GM06990 (cell line): ENCODE results near the gene FAM117B.
"Not testable (repeated sequence)": the region's sequence is repeated elsewhere in the genome, so short reads cannot be mapped to it uniquely, and the experiment has no call there.

ENCODE experiments used
- DNase-seq: peaks from one replicate; pipeline ENCODE4 v3.0.0-alpha.2; 2011; ENCODE audit not compliant: insufficient read length; ENCODE audit errors: extremely low read depth
- H3K27me3 ChIP-seq: replicated peaks from 2 replicates; pipeline ENCODE4 v1.6.0; 2011; ENCODE audit warnings: low read length; ENCODE audit not compliant: control insufficient read depth, insufficient read depth
- H3K36me3 ChIP-seq: 2 replicates; pipeline ENCODE4 v1.5.1; 2011; ENCODE audit warnings: low read length; ENCODE audit not compliant: control insufficient read depth, insufficient read depth
- H3K4me3 ChIP-seq: replicated peaks from 2 replicates; pipeline ENCODE4 v1.5.1; 2011; ENCODE audit warnings: low read depth, mild to moderate bottlenecking, control low read depth, low read length
- CTCF ChIP-seq: IDR thresholded peaks from 2 replicates; pipeline ENCODE4 v1.5.1; 2011; ENCODE audit warnings: low read length, control low read depth, mild to moderate bottlenecking, inconsistent platforms; ENCODE audit not compliant: insufficient read depth, poor library complexity, severe bottlenecking

The FAM117B gene

DNA sequence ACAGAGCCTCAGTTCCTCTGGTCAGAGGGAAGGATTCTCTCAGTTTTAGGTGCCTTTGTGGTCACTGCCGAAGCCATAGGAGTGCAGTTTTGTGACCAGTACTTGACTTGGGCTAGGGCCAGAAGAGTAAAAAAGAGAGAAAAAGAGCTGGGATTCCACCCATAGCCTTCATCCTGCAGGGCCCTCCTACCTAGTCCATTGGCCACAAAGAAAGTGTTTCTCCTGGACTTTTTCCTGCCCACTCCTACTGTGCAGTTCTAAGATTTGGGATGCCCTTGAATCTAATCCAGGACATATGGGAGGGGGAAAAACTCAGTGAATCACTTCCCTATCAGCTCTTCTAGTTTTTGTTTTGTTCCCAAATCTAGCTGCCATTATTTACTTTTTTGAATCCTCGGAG, 26.0 kb downstream of the FAM117B start:
- Histone ChIP-seq H3K36me3 (no peaks in the 10 kb centered on the region), H3K4me3 (no peak overlapping the region), H3K27me3 (no peaks in the 10 kb centered on the region)
- TF ChIP-seq CTCF: no peak
- no peak for DNase-seq

DNA sequence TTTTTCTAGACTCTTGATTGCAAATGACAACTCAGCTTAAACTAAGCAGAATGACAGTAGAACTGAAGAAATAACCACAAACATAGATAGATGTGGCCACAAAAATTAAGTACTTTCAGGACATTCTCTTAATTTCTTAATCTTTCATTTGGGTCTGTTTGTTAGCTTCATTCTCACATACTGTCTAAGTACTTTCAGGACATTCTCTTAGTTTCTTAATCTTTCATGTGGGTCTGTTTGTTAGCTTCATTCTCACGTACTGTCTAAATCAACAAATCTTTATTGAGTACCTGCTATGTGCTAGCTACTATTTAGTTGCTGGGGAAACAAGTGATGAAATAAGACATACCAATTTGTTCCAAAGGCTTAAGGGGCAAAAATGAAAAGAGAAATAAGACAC, 35.1 kb downstream of the FAM117B start:
- H3K4me3 ChIP-seq: no peak overlapping the region
- no peak for DNase-seq
- TF ChIP-seq CTCF: no peak

DNA sequence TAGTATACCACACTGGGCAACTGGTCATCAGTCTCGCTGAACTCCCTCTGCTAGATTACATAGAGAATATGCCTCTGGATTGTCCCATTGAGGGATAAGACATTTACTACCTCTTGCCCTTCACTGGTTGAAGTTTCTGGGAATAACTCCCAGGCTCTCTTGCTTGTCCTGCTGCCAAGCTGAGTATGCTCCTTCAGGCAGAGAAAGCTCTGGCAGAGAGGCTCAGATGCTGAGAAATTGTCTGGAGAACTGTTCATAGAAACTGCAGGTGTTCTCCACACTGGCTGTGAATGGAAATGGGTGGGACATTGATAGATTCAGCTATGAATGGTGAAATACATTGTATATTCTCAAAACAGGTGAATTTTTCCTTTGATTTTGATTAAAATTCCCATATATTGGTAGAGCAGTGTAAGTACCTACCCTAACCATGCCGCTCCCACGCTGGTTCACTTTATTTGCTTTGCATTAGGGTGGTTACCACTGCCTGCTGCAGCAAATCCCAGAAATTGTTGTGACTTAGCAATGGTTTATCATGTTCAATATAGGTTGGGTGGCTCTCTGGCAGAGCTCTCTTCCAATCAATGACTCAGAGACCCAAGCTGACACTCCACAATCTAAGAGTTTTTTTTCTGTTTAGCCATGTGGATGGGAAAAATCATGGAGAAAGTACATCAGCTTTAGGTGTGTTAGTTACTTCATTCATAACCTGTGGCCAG, 36.7 kb downstream of the FAM117B start:
- Histone ChIP-seq H3K27me3 (no peaks in the 10 kb centered on the region), H3K4me3 (no peak overlapping the region), H3K36me3 (no peaks in the 10 kb centered on the region)
- DNase-seq: no peak
- no peak for TF ChIP-seq CTCF

More for the DNA sequence above, 35.1 kb downstream of the FAM117B start:
- no peaks in the 10 kb centered on the region for H3K27me3 ChIP-seq
- no peaks in the 10 kb centered on the region for H3K36me3 ChIP-seq

DNA sequence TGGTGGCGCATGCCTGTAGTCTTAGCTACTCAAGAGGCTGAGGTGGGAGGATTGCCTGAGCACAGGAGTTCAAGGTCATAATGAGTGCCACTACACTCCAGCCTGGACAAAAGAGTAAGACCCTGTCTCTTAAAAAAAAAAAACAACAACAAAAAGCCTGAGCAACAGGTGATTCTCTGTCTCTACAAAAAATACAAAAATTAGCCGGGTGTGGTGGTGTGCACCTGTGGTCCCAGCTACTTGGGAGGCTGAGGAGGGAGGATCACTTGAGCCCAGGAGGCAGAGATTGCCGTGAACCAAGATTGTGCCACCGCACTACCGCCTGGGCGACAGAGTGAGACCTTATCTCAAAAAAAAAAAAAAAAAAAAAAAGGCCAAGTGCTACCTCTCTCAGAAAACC, 40.3 kb downstream of the FAM117B start:
- H3K27me3 ChIP-seq, H3K36me3 ChIP-seq, DNase-seq, H3K4me3 ChIP-seq: not testable (repeated sequence)

GRCh38 chr2:202679980-202680379, 45.2 kb downstream of the FAM117B start:
- no peak for DNase-seq

DNA sequence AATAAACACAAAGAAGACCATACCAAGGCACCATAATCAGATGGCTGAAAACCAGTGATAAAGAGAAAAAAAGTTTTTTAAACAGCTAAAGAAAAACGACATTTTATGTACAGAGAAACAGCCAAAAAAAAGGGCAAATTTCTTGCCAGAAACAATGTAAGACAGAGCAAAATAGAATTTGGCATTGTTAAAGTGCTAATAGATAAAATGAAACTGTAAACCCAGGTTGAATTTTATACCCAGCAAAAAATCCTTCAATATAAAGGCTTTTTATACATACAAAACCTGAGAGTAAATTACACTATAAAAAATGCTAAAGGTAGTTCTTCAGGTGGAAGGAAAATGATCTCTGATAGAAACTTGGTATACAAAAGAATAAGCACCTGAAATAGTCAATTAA, 45.7 kb downstream of the FAM117B start:
- no peak for TF ChIP-seq CTCF
- DNase-seq: no peak
- no peaks in the 10 kb centered on the region for H3K36me3 ChIP-seq
- H3K4me3 ChIP-seq: no peak overlapping the region
- no peaks in the 10 kb centered on the region for H3K27me3 ChIP-seq

More at GRCh38 chr2:202679980-202680379, 45.2 kb downstream of the FAM117B start:
- TF ChIP-seq CTCF: no peak
- H3K27me3 ChIP-seq: no peaks in the 10 kb centered on the region
- no peaks in the 10 kb centered on the region for H3K36me3 ChIP-seq
- H3K4me3 ChIP-seq: no peak overlapping the region
